T-helper 1 cell (primary cell): ENCODE measurements around the gene PTPRN2.
"Not testable (repeated sequence)": the region's sequence is repeated elsewhere in the genome, so short reads cannot be mapped to it uniquely, and the experiment has no call there.

ENCODE experiments used
- DNase-seq, 5 donors: peaks; one replicate each; pipeline ENCODE4 v3.0.0-alpha.2; 2012 to 2020

The PTPRN2 gene

GRCh38 chr7:158432369-158433341 is 155.0 kb downstream of the PTPRN2 start:
- no peak for DNase-seq

- no peak for DNase-seq
Measured at GRCh38 chr7:158431941-158432347, 155.7 kb downstream of the PTPRN2 start.

GRCh38 chr7:158431055-158431940 is 156.3 kb downstream of the PTPRN2 start:
- no peak for DNase-seq

GRCh38 chr7:158430308-158431034 is 157.2 kb downstream of the PTPRN2 start:
- DNase-seq, result no peak

DNA sequence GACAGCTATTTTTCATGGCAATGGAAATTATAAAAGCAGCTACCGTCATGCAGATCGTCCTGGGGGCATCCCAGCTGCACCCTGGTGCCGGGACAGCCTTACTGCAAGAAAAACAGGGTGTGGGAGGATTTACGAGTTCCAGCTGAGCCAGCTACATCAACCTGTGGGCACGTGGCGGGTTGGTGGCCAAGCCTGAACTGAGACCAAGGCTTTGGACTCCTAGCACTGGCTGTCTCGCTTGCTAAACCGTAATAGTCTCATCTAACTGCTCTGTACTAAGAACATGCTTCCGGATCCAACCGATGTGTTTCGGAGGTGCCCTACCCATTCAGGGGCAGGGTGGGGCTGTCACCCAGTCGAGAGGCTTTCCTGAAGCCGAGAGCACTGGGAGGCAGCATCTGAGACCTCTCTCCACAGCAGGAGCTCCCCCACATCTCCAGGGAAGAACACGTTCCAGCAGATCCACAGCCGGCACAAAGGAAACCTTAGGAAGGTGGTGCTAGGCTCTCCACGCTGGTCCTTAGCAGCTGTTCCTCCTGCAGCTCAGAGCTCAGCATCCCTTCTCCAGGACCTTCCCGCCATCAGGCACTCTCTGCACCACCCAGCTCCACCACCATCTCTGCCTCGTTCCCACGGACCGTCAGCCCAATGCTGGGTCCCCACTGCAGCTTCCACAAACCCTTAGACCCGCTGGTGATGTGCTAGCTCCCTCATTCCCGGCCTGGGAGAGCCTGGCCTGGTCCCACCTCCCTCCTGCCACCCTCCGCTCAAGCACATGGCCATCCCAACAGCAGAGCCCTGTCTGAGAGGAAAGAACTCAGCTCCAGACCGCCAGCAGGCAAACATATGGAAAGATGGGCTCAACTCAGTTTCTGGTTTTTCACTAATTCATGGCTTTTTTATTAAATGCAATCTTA is 158.5 kb downstream of the PTPRN2 start:
- no peak for DNase-seq

GRCh38 chr7:158428131-158428836 is 159.3 kb downstream of the PTPRN2 start:
- no peak for DNase-seq

DNA sequence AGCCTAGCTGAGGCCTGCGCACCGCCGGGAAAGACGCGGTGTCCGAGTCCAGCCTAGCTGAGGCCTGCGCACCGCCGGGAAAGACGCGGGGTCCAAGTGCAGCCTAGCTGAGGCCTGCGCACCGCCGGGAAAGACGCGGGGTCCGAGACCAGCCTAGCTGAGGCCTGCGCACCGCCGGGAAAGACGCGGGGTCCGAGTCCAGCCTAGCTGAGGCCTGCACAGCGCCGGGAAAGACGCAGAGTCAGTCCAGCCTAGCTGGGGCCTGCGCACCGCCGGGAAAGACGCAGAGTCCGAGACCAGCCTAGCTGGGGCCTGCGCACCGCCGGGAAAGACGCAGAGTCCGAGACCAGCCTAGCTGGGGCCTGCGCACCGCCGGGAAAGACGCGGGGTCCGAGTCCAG is 161.9 kb downstream of the PTPRN2 start:
- not testable (repeated sequence) for DNase-seq

- no peak for DNase-seq
Measured at GRCh38 chr7:158424531-158424930, 163.1 kb downstream of the PTPRN2 start.

GRCh38 chr7:158424011-158424410 is 163.6 kb downstream of the PTPRN2 start:
- no peak for DNase-seq

GRCh38 chr7:158422887-158423560 is 164.6 kb downstream of the PTPRN2 start:
- no peak for DNase-seq

- DNase-seq, result no peak
Measured at GRCh38 chr7:158422196-158422886, 165.3 kb downstream of the PTPRN2 start.

- DNase-seq, result no peak
Measured at GRCh38 chr7:158421361-158421760, 166.3 kb downstream of the PTPRN2 start.

GRCh38 chr7:158420591-158421340 is 166.9 kb downstream of the PTPRN2 start:
- no peak for DNase-seq

DNA sequence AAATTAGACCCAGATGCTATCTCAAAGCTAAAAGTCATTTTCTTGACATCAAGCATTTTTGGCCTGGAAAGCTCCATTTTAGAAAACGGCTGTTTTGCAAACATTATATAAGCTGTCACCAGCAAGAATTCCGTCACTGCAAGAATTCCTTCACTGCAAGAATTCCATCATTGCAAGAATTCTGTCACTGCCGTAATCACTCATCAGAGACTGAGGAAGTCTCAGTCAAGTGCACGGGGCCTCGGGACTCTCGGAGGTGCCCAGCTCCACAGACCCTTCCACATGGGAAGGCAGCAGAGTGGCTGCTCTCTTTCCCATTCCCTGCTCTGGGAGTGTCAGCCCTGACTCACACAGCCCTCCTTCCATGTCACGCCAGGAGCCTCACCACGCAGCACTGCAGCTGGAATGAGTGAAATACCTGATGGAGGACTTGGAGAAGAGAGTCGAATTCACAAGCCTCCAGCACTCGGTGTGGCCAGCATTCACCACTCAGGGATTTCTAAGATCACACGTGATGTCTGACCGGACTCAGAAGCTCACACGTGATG is 168.3 kb downstream of the PTPRN2 start:
- no peak for DNase-seq

GRCh38 chr7:158418395-158418794 is 169.2 kb downstream of the PTPRN2 start:
- not testable (repeated sequence) for DNase-seq

- no peak for DNase-seq
Measured at GRCh38 chr7:158416283-158416933, 171.2 kb downstream of the PTPRN2 start.

- DNase-seq, result no peak
Measured at GRCh38 chr7:158415316-158415715, 172.3 kb downstream of the PTPRN2 start.

- no peak for DNase-seq
Measured at GRCh38 chr7:158414486-158414961, 173.1 kb downstream of the PTPRN2 start.
